Stomach (tissue), 9 donors: ENCODE results near the gene VIPAS39. TPM values are rescaled to one million over a fixed set of nuclear protein-coding genes. Genes with fewer than 3 reads are reported as not detected.

Experiments
- DNase-seq, 2 donors: peaks; one replicate each; pipeline versions ENCODE4 v3.0.0 to v3.0.0-alpha.2; 2013 to 2019
- H3K27ac ChIP-seq, 5 donors: fragments of 200-600 bp in 4 of 5; sonication (generic) in 4 of 5; one replicate each; pipeline ENCODE4 v1.5.1; 2013 to 2019; ENCODE audit warnings: mild to moderate bottlenecking in 1 of 5, moderate library complexity in 1 of 5
- H3K27me3 ChIP-seq, 3 donors: fragments of 200-600 bp; sonication (generic); one replicate each; pipeline ENCODE4 v1.5.1; 2017 to 2019; ENCODE audit warnings: mixed run types in 1 of 3
- H3K36me3 ChIP-seq, 4 donors: fragments of 200-600 bp; sonication (generic); 1 replicate in 3 of 4; 2 replicates in 1 of 4; pipeline ENCODE4 v1.5.1; 2016 to 2019
- H3K4me1 ChIP-seq, 4 donors: fragments of 200-600 bp; sonication (generic); one replicate each; pipeline ENCODE4 v1.5.1; 2016 to 2019
- H3K4me3 ChIP-seq, 4 donors: fragments of 200-600 bp; sonication (generic) in 3 of 4; one replicate each; pipeline ENCODE4 v1.5.1; 2016 to 2019; ENCODE audit warnings: mild to moderate bottlenecking in 1 of 4
- H3K9me3 ChIP-seq, 4 donors: fragments of 200-600 bp; sonication (generic); one replicate each; pipeline ENCODE4 v1.5.1; 2016 to 2019
- CTCF ChIP-seq, 7 experiments: fragments of 450-650 bp in 4 of 7; fragments of 200-600 bp in 3 of 7; sonication (generic) in 3 of 7; IDR thresholded peaks; one replicate each; pipeline ENCODE4 v1.5.1; 2016 to 2019; ENCODE audit warnings: antibody characterized with exemption in 7 of 7, control low read depth in 2 of 7, mild to moderate bottlenecking in 1 of 7
- EP300 ChIP-seq: sonication (generic); formaldehyde crosslinking; IDR thresholded peaks from one replicate; pipeline ENCODE4 v1.6.1; 2017; ENCODE audit warnings: antibody characterized with exemption
- POLR2A ChIP-seq, 4 donors: fragments of 450-650 bp; IDR thresholded peaks; one replicate each; pipeline ENCODE4 v1.6.1; 2016; ENCODE audit warnings: antibody characterized with exemption in 4 of 4, control low read depth in 2 of 4, mild to moderate bottlenecking in 1 of 4, moderate library complexity in 1 of 4
- POLR2AphosphoS5 ChIP-seq, 3 donors: sonication (generic); formaldehyde crosslinking; IDR thresholded peaks; one replicate each; pipeline ENCODE4 v1.6.1; 2016; ENCODE audit warnings: antibody characterized with exemption in 3 of 3
- WGBS, 5 donors: extraction: QIAGEN DNeasy Blood & Tissue Kit in 3 of 5; methylation state at CpG; one replicate each; pipeline versions ENCODE4 v1.1.5 to v1.1.7; 2013 to 2018; 5-methylcytosine and 5-hydroxymethylcytosine counted together
- intact Hi-C: fragments of 100-400 bp; cut with DNase I; formaldehyde crosslinking; loops from one replicate; pipeline ENCODE4 v1.15.1; 2023; ENCODE audit warnings: low total_unique reads
- polyA plus RNA-seq, 3 donors: library from polyadenylated mRNA; stranded (reverse); fragments of 200-250 nt; gene quantifications; one replicate each; pipeline ENCODE4 v1.2.3, GENCODE V29; 2013
- total RNA-seq, 5 donors: library from RNA; depleted of rRNA; stranded (reverse); fragments of >200 nt; gene quantifications; one replicate each; pipeline versions ENCODE4 v1.1.0 to v1.2.3, GENCODE V29; 2014 to 2016
- donor health status: healthy with polysubstance abuse.
- donor health status: Bipolar disorder and iron deficiency.
- donor health status: healthy.

VIPAS39 gene
- total and polyA plus RNA-seq, 8 donors = 6.3 to 53.1 (median 12.7) TPM

- WGBS, 5 donors = 79 to 88% (median 83%) methylated on average over 23 to 35 of the region's 35 CpGs
- H3K27ac ChIP-seq = no peak overlapping the region
- intact Hi-C loops = no loop called here
- no peak for TF ChIP-seq POLR2A (IDR thresholded peaks at IDR 0.05)
- DNase-seq = no peak
- H3K36me3 ChIP-seq = no peaks in the 10 kb centered on the region
- no peaks in the 10 kb centered on the region for H3K9me3 ChIP-seq
- no peak overlapping the region for H3K4me3 ChIP-seq
- peaks cover 0 to 7% (median 0%) of the 10 kb centered on the region in 3 donors for H3K27me3 ChIP-seq
- H3K4me1 ChIP-seq = no peaks in the 10 kb centered on the region
Measured at GRCh38 chr14:77475432-77476115, 18.2 kb upstream of the VIPAS39 start.

GRCh38 chr14:77474479-77475177 lies 17.2 kb upstream of the VIPAS39 start:
- no peak overlapping the region for H3K27ac ChIP-seq
- intact Hi-C loops = no loop called here
- no peaks in the 10 kb centered on the region for H3K4me1 ChIP-seq
- peaks cover 2 to 7% (median 7%) of the 10 kb centered on the region in 4 donors for H3K36me3 ChIP-seq
- no peak for DNase-seq
- peaks cover 0 to 7% (median 0%) of the 10 kb centered on the region in 3 donors for H3K27me3 ChIP-seq
- 59 to 70% (median 64%) methylated on average over 9 of the region's 9 CpGs for WGBS, 5 donors
- H3K9me3 ChIP-seq = no peaks in the 10 kb centered on the region
- TF ChIP-seq POLR2A (IDR thresholded peaks at IDR 0.05) (no peak), EP300 (no peak), POLR2AphosphoS5 (IDR thresholded peaks at IDR 0.05) (no peak), CTCF (IDR thresholded peaks at IDR 0.05) (no peak)
- no peak overlapping the region for H3K4me3 ChIP-seq

GRCh38 chr14:77473921-77474320 lies 16.5 kb upstream of the VIPAS39 start:
- no peak for DNase-seq
- no peaks in the 10 kb centered on the region for H3K4me1 ChIP-seq
- H3K4me3 ChIP-seq = no peak overlapping the region
- intact Hi-C loops = no loop called here
- H3K9me3 ChIP-seq = no peaks in the 10 kb centered on the region
- H3K27ac ChIP-seq = no peak overlapping the region
- 59 to 76% (median 74%) methylated on average over 4 to 5 of the region's 5 CpGs for WGBS, 5 donors
- peaks cover 0 to 7% (median 0%) of the 10 kb centered on the region in 3 donors for H3K27me3 ChIP-seq
- H3K36me3 ChIP-seq = peaks cover 9 to 14% (median 14%) of the 10 kb centered on the region in 4 donors
- TF ChIP-seq POLR2AphosphoS5 (IDR thresholded peaks at IDR 0.05) (no peak), CTCF (IDR thresholded peaks at IDR 0.05) (no peak), EP300 (no peak), POLR2A (IDR thresholded peaks at IDR 0.05) (no peak)

- peaks cover 0 to 7% (median 0%) of the 10 kb centered on the region in 3 donors for H3K27me3 ChIP-seq
- 76 to 90% (median 85%) methylated on average over 5 of the region's 5 CpGs for WGBS, 5 donors
- H3K9me3 ChIP-seq = no peaks in the 10 kb centered on the region
- intact Hi-C loops = no loop called here
- no peak overlapping the region for H3K4me3 ChIP-seq
- peaks cover 32 to 50% (median 50%) of the 10 kb centered on the region in 4 donors for H3K36me3 ChIP-seq
- no peak for DNase-seq
- TF ChIP-seq POLR2AphosphoS5 (IDR thresholded peaks at IDR 0.05) (no peak), EP300 (no peak), POLR2A (IDR thresholded peaks at IDR 0.05) (no peak), CTCF (IDR thresholded peaks at IDR 0.05) (no peak)
- H3K4me1 ChIP-seq = no peaks in the 10 kb centered on the region
- no peak overlapping the region for H3K27ac ChIP-seq
Measured at GRCh38 chr14:77470224-77470870, 12.9 kb upstream of the VIPAS39 start.
